ENCODE measurements around the gene PACS1.
"Not testable (repeated sequence)": the region's sequence is repeated elsewhere in the genome, so short reads cannot be mapped to it uniquely, and the experiment has no call there.

The PACS1 gene

GRCh38 chr11:66083767-66084166 lies 13.7 kb downstream of the PACS1 start:
- no peak overlapping the region for H3K4me3 ChIP-seq (replicated peaks in 1 of 2; ENCODE audit: low read depth in 2 of 2, low read length in 2 of 2)
- TF ChIP-seq CTCF (IDR thresholded peaks at IDR 0.05; ENCODE audit: low read depth, low read length), result no peak
- no peak for DNase-seq (ENCODE audit: low read depth in 2 of 2)

- TF ChIP-seq CTCF (IDR thresholded peaks at IDR 0.05; ENCODE audit: low read depth, low read length), result no peak
- H3K4me3 ChIP-seq (replicated peaks in 1 of 2; ENCODE audit: low read depth in 2 of 2, low read length in 2 of 2), result no peak overlapping the region
- peak in 1 of 2 donors; percentile 38 for DNase-seq (ENCODE audit: low read depth in 2 of 2)
Measured at GRCh38 chr11:66084821-66085475, 14.9 kb downstream of the PACS1 start.

GRCh38 chr11:66087148-66087908 lies 17.3 kb downstream of the PACS1 start:
- H3K4me3 ChIP-seq (replicated peaks in 1 of 2; ENCODE audit: low read depth in 2 of 2, low read length in 2 of 2), result no peak overlapping the region
- DNase-seq (ENCODE audit: low read depth in 2 of 2), result no peak
- no peak for TF ChIP-seq CTCF (IDR thresholded peaks at IDR 0.05; ENCODE audit: low read depth, low read length)

- no peak for DNase-seq (ENCODE audit: low read depth in 2 of 2)
- H3K4me3 ChIP-seq (replicated peaks in 1 of 2; ENCODE audit: low read depth in 2 of 2, low read length in 2 of 2), result no peak overlapping the region
- no peak for TF ChIP-seq CTCF (IDR thresholded peaks at IDR 0.05; ENCODE audit: low read depth, low read length)
Measured at GRCh38 chr11:66089067-66089466, 19.0 kb downstream of the PACS1 start.

- DNase-seq (ENCODE audit: low read depth in 2 of 2), result no peak
- TF ChIP-seq CTCF (IDR thresholded peaks at IDR 0.05; ENCODE audit: low read depth, low read length), result no peak
- no peak overlapping the region for H3K4me3 ChIP-seq (replicated peaks in 1 of 2; ENCODE audit: low read depth in 2 of 2, low read length in 2 of 2)
Measured at GRCh38 chr11:66090288-66090687, 20.2 kb downstream of the PACS1 start.

DNA sequence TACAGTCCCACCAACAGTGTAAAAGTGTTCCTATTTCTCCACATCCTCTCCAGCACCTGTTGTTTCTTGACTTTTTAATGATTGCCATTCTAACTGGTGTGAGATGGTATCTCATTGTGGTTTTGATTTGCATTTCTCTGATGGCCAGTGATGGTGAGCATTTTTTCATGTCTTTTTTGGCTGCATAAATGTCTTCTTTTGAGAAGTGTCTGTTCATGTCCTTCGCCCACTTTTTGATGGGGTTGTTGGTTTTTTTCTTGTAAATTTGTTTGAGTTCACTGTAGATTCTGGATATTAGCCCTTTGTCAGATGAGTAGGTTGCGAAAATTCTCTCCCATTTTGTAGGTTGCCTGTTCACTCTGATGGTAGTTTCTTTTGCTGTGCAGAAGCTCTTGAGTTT lies 22.1 kb downstream of the PACS1 start:
- H3K4me3 ChIP-seq (replicated peaks in 1 of 2; ENCODE audit: low read depth in 2 of 2, low read length in 2 of 2); DNase-seq (ENCODE audit: low read depth in 2 of 2): not testable (repeated sequence)

DNA sequence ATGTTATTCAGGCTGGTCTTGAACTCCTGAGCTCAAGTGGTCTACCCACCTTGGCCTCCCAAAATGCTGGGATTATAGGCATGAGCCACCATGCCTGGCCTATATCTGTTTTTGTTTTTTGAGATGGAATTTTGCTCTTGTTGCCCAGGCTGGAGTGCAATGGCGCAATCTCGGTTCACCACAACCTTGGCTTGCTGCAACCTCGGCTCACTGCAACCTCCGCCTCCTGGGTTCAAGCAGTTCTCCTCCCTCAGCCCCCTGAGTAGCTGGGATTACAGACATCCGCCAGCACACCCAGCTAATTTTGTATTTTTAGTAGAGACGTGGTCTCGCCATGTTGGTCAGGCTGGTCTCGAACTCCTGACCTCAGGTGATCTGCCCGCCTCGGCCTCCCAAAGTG lies 29.7 kb downstream of the PACS1 start:
- not testable (repeated sequence) for H3K4me3 ChIP-seq (replicated peaks in 1 of 2; ENCODE audit: low read depth in 2 of 2, low read length in 2 of 2); DNase-seq (ENCODE audit: low read depth in 2 of 2)
